Caco-2 (cell line): Measurements from ENCODE around the gene RFLNA. TPM values are rescaled to one million over a fixed set of nuclear protein-coding genes. Genes with fewer than 3 reads are reported as not detected.

Source experiments
- BruUV-seq: library from RNA; stranded (reverse); fragments of 400-500 nt; replicated peaks from 2 replicates; lab custom pipeline; 2021; lab: Mats Ljungman, UMichigan
- CTCF ChIA-PET: fragments of 300-600 bp; sonication (Branson Sonifier 250); formaldehyde crosslinking; loops from one replicate; lab custom pipeline; 2022; ENCODE audit warnings: antibody characterized with exemption; lab: Charles Lee
- POLR2A ChIA-PET: fragments of 300-600 bp; sonication (Branson Sonifier 250); formaldehyde crosslinking; loops from one replicate; lab custom pipeline; 2022; ENCODE audit warnings: antibody characterized with exemption; lab: Charles Lee
- DNase-seq, 2 experiments: peaks; one replicate each; pipeline versions ENCODE4 v3.0.0 to v3.0.0-alpha.2; 2020 to 2022
- H3K27me3 ChIP-seq: replicated peaks from 2 replicates; pipeline ENCODE4 v1.6.0; 2011; ENCODE audit warnings: low read length; ENCODE audit not compliant: control insufficient read depth, insufficient read depth
- H3K36me3 ChIP-seq: 2 replicates; pipeline ENCODE4 v1.5.1; 2011; ENCODE audit warnings: low read length; ENCODE audit not compliant: control insufficient read depth, insufficient read depth
- H3K4me1 ChIP-seq: fragments of 250-450 bp; sonication (Bioruptor Pico); 2 replicates; pipeline ENCODE4 v1.5.1; 2020; ENCODE audit warnings: mild to moderate bottlenecking
- H3K4me3 ChIP-seq: 2 replicates; pipeline ENCODE4 v1.5.1; 2011; ENCODE audit warnings: low read depth, mild to moderate bottlenecking, control low read depth, low read length
- H3K9me3 ChIP-seq: fragments of 250-450 bp; sonication (Bioruptor Pico); 2 replicates; pipeline ENCODE4 v1.5.1; 2020; ENCODE audit warnings: mild to moderate bottlenecking, moderate library complexity
- H3K27ac Mint-ChIP-seq: one replicate; pipeline ENCODE4 v1.8.0; 2022; ENCODE audit warnings: mixed read lengths; ENCODE audit not compliant: unreplicated experiment
- H3K27me3 Mint-ChIP-seq: one replicate; pipeline ENCODE4 v1.8.0; 2022; ENCODE audit warnings: mixed read lengths; ENCODE audit not compliant: insufficient read depth, unreplicated experiment
- H3K36me3 Mint-ChIP-seq: one replicate; pipeline ENCODE4 v1.8.0; 2022; ENCODE audit warnings: mild to moderate bottlenecking, mixed read lengths; ENCODE audit not compliant: insufficient read depth, unreplicated experiment
- H3K4me1 Mint-ChIP-seq: one replicate; pipeline ENCODE4 v1.8.0; 2022; ENCODE audit warnings: low read depth, mixed read lengths; ENCODE audit not compliant: unreplicated experiment
- H3K4me3 Mint-ChIP-seq: one replicate; pipeline ENCODE4 v1.8.0; 2022; ENCODE audit warnings: mild to moderate bottlenecking, moderate library complexity, mixed read lengths; ENCODE audit not compliant: unreplicated experiment
- H3K9me3 Mint-ChIP-seq: one replicate; pipeline ENCODE4 v1.8.0; 2022; ENCODE audit warnings: mixed read lengths; ENCODE audit not compliant: unreplicated experiment
- intact Hi-C: fragments of 100-400 bp; cut with micrococcal nuclease; formaldehyde crosslinking; loops from one replicate; pipeline ENCODE4 v1.10.0; 2022; ENCODE audit not compliant: unreplicated experiment
- total RNA-seq: library from RNA; stranded (reverse); gene quantifications from 2 replicates; pipeline ENCODE4 v1.2.3, GENCODE V29; 2022
- TF ChIP-seq, protein P1 (sequence below), 2 experiments: fragments of 200-600 bp in 1 of 2; IDR thresholded peaks; 1 replicate in 1 of 2; 2 replicates in 1 of 2; pipeline versions ENCODE4 v1.5.1 to v1.8.0; 2011 to 2022; ENCODE audit warnings: antibody characterized with exemption in 1 of 2, control low read depth in 1 of 2, inconsistent platforms in 1 of 2, low read depth in 1 of 2, low read length in 1 of 2, mild to moderate bottlenecking in 1 of 2, moderate library complexity in 1 of 2; ENCODE audit not compliant: insufficient read depth in 1 of 2, severe bottlenecking in 1 of 2, unreplicated experiment in 1 of 2

RFLNA gene
- total RNA-seq, 1 experiment from 2014 or later = 15.4 TPM

DNA sequence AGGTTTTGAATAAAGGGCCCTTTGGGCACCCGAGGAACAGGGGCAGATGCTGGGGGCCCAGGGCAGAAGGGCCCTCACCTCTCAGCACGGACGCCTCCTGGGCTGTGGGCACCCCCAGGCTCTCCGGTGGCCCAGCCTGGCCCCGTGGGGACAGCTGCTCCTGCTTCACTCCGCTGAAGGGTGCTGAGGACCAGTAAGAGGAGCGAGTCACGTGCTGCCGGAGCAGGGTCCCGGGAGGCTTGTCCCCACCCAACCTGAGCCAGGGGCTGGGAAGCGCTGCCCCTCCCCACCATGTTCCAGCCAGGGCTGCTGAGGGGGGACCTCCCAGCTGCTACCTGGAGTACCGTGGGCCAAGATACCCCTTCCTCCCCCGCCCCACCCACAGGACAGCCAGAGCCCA lies 59.5 kb downstream of the RFLNA start:
- H3K4me3 Mint-ChIP-seq = no peak overlapping the region
- TF ChIP-seq, protein P1, sequence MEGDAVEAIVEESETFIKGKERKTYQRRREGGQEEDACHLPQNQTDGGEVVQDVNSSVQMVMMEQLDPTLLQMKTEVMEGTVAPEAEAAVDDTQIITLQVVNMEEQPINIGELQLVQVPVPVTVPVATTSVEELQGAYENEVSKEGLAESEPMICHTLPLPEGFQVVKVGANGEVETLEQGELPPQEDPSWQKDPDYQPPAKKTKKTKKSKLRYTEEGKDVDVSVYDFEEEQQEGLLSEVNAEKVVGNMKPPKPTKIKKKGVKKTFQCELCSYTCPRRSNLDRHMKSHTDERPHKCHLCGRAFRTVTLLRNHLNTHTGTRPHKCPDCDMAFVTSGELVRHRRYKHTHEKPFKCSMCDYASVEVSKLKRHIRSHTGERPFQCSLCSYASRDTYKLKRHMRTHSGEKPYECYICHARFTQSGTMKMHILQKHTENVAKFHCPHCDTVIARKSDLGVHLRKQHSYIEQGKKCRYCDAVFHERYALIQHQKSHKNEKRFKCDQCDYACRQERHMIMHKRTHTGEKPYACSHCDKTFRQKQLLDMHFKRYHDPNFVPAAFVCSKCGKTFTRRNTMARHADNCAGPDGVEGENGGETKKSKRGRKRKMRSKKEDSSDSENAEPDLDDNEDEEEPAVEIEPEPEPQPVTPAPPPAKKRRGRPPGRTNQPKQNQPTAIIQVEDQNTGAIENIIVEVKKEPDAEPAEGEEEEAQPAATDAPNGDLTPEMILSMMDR (IDR thresholded peaks at IDR 0.05; ENCODE audit: insufficient read depth in 1 of 2, low read depth in 1 of 2, low read length in 1 of 2, severe bottlenecking in 1 of 2, unreplicated experiment in 1 of 2) = no peak
- no peak overlapping the region for H3K27ac Mint-ChIP-seq
- Histone ChIP-seq H3K4me3 (no peak overlapping the region), H3K4me1 (no peaks in the 10 kb centered on the region; the same call in 1 of the 2 replicates), H3K27me3 (no peaks in the 10 kb centered on the region), H3K36me3 (peaks cover 2% of the 10 kb centered on the region), H3K9me3 (no peaks in the 10 kb centered on the region)
- no TSS peak for BruUV-seq
- intact Hi-C loops = no loop called here
- no peaks in the 10 kb centered on the region for H3K9me3 Mint-ChIP-seq
- no peaks in the 10 kb centered on the region for H3K4me1 Mint-ChIP-seq
- no peak for DNase-seq
- no peaks in the 10 kb centered on the region for H3K27me3 Mint-ChIP-seq
- H3K36me3 Mint-ChIP-seq = peaks cover 37% of the 10 kb centered on the region
- CTCF ChIA-PET = no interaction called here
- POLR2A ChIA-PET = no interaction called here

DNA sequence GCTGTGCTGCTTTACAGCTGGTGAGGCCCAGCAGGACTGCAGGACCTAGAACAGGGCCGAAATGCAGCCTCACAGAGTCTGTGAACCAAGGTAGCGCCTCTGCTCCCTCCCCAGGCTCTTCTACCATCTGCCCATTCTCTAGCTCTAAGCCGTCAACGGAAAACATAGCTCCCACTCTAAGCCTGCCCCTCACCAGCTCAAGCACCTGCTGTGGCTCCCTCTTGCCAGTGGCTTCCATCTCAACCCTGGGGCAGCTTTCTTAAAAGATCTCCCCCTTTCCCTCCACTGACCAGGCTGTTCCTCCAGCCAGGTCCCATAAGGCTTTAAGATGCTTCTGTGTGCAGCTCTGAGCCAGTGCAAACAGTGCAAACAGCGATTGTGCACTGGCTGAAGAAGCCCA lies 61.3 kb downstream of the RFLNA start:
- ChIA-PET POLR2A (no interaction called here), CTCF (no interaction called here)
- H3K27me3 ChIP-seq = no peaks in the 10 kb centered on the region
- H3K4me3 ChIP-seq = no peak overlapping the region
- H3K4me1 ChIP-seq = no peaks in the 10 kb centered on the region; the same call in 1 of the 2 replicates
- H3K36me3 ChIP-seq = peaks cover 2% of the 10 kb centered on the region
- no peak for DNase-seq
- H3K4me1 Mint-ChIP-seq = no peaks in the 10 kb centered on the region
- H3K4me3 Mint-ChIP-seq = no peak overlapping the region
- peaks cover 48% of the 10 kb centered on the region for H3K36me3 Mint-ChIP-seq
- intact Hi-C loops = no loop called here
- no peaks in the 10 kb centered on the region for H3K9me3 Mint-ChIP-seq
- no peaks in the 10 kb centered on the region for H3K27me3 Mint-ChIP-seq
- BruUV-seq = no TSS peak
- TF ChIP-seq, protein P1 (IDR thresholded peaks at IDR 0.05; ENCODE audit: insufficient read depth in 1 of 2, low read depth in 1 of 2, low read length in 1 of 2, severe bottlenecking in 1 of 2, unreplicated experiment in 1 of 2) = no peak
- H3K9me3 ChIP-seq = no peaks in the 10 kb centered on the region
- H3K27ac Mint-ChIP-seq = no peak overlapping the region

DNA sequence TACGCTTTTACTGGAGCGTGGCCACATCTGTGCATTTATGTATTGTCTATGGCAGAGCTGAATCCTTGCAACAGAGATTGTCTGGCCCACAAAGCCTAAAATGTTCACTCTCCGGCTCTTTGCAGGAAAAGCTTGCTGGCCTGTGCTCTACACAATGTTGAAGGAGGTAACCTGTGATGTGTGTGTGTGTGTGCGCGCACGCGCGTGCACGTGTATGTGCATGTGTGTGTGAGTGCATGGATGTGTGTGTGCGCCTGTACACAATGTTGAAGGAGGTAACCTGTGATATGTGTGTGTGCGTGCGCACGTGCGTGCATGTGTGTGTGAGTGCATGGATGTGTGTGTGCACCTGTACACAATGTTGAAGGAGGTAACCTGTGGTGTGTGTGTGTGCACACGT lies 62.7 kb downstream of the RFLNA start:
- Mint-ChIP-seq H3K27ac (no peak overlapping the region), H3K9me3 (no peaks in the 10 kb centered on the region), H3K4me3 (no peak overlapping the region), H3K27me3 (no peaks in the 10 kb centered on the region), H3K36me3 (peaks cover 50% of the 10 kb centered on the region), H3K4me1 (no peaks in the 10 kb centered on the region)
- Histone ChIP-seq H3K27me3 (no peaks in the 10 kb centered on the region), H3K36me3 (peaks cover 2% of the 10 kb centered on the region), H3K4me3 (no peak overlapping the region), H3K4me1 (no peaks in the 10 kb centered on the region; the same call in 1 of the 2 replicates), H3K9me3 (no peaks in the 10 kb centered on the region)
- DNase-seq = no peak
- TF ChIP-seq, protein P1 (IDR thresholded peaks at IDR 0.05; ENCODE audit: insufficient read depth in 1 of 2, low read depth in 1 of 2, low read length in 1 of 2, severe bottlenecking in 1 of 2, unreplicated experiment in 1 of 2) = no peak
- intact Hi-C loops = no loop called here
- ChIA-PET POLR2A (no interaction called here), CTCF (no interaction called here)
- BruUV-seq = no TSS peak
